Measurements from ENCODE around the gene SLC66A2.
"Not testable (repeated sequence)": the region's sequence is repeated elsewhere in the genome, so short reads cannot be mapped to it uniquely, and the experiment has no call there.

The SLC66A2 gene

DNA sequence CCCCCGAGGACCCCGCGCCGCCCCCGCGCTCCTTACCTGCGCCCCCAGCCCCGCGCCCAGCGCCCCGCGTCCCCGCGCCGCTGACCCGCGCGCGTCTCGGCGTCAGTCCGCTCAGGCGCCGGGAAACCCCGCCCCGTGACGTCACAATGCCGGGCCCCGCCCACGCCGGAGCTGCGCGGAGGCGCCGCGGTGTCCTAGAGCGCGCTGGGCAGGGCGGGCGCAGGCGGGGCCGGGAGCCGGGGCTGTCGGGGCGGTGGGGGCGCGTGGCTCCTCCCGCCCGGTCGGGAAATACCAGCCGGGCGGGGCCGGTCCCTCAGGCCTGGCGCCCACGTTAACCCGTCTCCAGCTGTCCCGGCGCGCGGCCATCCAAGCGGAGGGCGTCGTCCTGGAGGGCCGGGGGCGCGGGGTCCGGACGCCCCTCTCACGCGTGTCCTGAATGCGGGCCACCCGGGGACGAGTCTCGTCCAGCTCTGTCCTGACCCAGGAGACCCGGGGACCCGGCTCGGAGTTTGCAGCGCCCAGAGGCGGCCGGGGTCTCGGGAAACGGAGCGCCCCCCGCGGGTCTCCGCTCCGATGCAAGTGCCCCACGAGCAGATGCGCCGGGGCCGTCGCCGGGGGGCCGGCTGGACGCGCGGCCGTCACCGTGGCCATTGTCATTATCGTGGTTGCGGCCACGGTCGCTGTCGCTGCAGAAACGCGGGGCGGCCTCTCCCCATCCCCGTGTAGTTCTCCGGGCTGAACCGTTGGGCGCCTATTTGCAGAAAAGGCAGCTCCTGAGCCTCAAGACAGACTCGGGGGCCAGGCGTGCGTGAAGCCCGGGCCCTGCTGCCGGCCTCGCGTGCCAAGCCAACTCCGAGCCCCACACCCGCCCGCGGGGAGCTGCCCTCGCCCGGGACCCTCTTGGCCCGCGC, at the start of gene SLC66A2:
TSS of gene SLC66A2 (minus strand) at position 109 of the 911 bp plus-strand sequence. CDS start 727 bp downstream, outside the sequence.
- peak within 1 kb of the TSS; percentile 52 to 99 (median 94) for H3K27ac ChIP-seq
- H3K4me3 ChIP-seq, result peak within 1 kb of the TSS; percentile 70 to 98 (median 92)

DNA sequence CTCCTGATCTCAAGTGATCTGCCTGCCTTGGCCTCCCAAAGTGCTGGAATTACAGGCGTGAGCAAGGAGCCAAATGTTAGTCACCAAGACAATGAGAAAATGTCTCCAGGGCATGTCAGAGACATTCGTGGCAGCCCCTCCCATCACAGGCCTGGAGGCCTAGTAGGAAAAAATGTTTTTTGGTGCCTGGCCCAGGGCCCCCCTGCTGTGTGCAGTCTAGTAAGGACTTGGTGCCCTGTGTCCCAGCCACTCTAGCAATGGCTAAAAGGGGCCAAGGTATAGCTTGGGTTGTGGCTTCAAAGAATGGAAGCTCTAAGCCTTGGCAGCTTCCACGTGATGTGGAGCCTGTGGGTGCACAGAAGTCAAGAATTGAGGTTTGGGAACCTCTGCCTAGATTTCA, 49.4 kb upstream of the SLC66A2 start:
- Histone ChIP-seq H3K4me3 (no peak overlapping the region), H3K27ac (no peak overlapping the region)

DNA sequence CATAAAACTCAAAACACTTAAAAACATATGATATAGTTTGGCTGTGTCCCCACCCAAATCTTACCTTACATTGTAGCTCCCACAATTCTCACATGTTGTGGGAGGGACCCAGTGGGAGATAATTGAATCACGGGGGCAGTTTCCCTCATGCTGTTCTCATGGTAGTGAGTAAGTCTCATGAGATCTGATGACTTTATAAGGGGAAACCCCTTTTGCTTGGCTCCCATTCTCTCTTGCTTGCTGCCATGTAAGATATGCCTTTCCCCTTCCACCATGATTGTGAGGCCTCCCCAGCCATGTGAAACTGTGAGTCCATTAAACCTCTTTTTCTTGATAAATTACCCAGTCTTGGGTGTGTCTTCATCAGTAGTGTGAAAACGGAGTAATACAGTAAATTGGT, 48.2 kb upstream of the SLC66A2 start:
- not testable (repeated sequence) for H3K27ac ChIP-seq, H3K4me3 ChIP-seq

DNA sequence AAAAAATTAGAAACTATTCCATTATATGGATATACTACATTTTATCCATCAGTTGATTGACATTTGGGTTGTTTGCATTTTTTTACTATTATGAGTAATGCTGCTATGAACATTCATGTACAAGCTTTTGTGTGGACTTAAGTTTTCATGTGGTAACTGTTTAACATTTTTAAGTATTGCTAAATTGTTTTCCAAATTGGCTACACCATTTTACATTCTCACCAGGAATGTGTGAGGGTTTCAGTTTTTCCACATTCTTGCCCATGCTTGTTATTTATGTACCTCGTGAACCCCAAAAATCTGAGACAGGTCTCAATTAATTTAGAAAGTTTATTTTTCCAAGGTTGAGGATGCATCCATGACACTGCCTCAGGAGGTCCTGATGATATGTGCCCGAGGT, 40.0 kb upstream of the SLC66A2 start:
- Histone ChIP-seq H3K4me3 (no peak overlapping the region), H3K27ac (no peak overlapping the region)

DNA sequence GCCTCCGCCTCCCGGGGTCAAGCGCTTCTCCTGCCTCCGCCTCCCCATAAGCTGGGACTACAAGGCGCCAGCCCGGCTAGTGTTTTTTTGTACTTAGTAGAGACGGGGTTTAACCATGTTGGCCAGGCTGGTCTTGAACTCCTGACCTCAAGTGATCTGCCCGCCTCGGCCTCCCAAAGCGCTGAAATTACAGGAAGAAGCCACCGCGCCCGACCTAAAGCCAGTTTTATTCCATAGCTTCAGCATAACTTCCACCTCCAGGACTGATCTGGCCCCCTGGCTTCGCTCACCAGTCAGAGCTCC, 37.7 kb upstream of the SLC66A2 start:
- H3K4me3 ChIP-seq, result peak overlapping the region; percentile 59 to 99 (median 93)

DNA sequence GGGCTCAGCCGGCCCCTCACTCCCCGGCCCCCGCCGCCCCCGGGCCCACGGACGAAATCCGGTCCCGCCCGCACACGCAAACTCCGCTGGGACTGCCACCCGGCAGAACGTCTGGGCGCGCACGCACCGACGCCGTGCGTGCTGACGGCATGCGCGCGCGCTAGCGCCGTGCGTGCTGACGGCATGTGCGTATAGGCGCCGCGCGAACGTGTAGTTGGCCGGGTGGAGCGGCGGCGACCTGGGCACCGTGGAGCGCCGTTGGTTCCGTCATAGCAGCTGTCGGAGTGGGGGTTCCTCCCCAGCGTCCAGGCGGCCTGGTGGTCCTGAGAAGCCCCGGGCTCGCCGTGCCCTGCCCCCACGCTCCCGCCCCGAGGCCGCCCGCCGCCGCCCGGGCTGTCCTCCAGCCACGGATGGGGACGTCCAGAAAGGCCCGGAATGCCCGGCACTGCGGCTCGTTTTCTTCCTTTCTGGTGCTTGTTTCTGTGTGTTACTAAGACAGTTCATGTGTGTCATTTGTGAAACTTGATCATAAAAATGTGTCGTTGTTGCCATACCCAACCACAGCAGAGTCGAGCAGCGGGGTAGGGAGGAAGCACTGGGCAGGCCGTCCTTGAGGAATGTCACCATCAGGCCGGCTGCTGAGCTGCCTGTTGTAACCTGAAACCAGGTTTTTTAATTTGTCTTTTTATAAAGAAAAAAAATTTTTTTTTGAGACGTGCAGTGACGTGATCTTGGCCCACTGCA, 37.2 kb upstream of the SLC66A2 start, which contains the start of gene TXNL4A:
TSS of gene TXNL4A (minus strand) at position 113 of the 744 bp plus-strand sequence. CDS start 171 bp downstream, outside the sequence.
- H3K27ac ChIP-seq, result peak within 1 kb of the TSS; percentile 77 to 99 (median 93)
- H3K4me3 ChIP-seq, result peak within 1 kb of the TSS; percentile 59 to 99 (median 93)

More for the DNA sequence above, 37.7 kb upstream of the SLC66A2 start:
- H3K27ac ChIP-seq, result peak overlapping the region in 20 of 21 experiments; percentile 77 to 99 (median 93)

DNA sequence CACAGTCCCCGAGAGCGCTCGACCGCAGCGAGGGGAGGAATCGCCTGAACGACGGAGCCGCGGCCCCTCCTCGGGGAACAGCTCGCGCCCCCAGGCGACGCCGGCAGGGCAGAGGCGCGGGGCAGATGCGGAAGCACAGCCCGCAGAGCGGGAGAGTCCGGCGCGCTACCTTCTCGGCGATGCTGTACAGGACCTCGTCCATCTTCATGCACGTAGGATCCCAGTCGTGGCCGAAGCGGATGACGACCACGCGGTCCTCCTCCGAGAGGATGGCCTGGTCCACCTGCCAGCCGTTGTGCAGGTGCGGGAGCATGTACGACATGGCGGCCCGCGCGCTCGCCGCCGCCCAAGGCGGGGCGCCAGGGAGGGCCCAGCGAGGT, 36.6 kb upstream of the SLC66A2 start:
- H3K27ac ChIP-seq, result peak overlapping the region; percentile 77 to 99 (median 93)
- peak overlapping the region; percentile 59 to 99 (median 93) for H3K4me3 ChIP-seq

DNA sequence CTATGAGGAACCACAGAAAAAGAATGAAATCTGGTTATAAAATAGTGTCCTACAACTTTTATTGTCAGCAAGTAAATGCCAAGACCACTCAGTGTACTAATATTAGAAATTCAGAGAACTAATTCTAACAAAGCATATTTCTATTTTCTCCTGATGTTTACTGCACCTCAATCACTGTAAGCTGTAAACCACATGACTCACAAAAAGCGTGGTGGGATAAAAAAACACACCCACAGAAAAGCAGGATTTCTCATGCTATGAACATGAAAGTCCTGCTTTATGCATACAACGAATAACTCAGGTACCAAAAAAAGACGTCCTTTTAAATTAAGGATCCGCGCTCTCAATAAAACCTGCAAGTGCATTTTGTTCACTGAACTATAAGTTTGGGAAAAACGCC, 36.1 kb upstream of the SLC66A2 start:
- H3K4me3 ChIP-seq, result peak overlapping the region; percentile 59 to 99 (median 93)
- H3K27ac ChIP-seq, result peak overlapping the region in 20 of 21 experiments; percentile 77 to 99 (median 93)

DNA sequence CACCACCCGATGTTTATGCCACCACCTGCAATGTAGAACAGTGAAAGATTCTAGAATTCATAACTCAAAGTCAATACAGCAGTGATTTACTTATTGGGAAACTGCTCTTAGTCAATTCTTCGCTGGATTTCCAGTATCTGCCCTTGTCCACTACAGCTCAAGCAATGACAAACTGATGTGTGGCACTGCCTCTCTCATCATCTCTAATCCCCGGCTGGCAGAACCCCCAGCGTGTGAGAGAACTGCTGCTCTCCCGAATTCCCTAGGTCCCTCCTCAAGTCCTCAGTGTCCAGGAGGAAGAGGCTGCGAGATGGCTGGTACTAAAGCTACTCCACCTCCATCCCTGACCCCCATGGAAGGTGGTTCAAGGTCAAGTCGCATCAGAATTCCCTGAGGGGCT, 35.3 kb upstream of the SLC66A2 start:
- peak overlapping the region in 2 of 7 experiments; percentile 94 to 99 for H3K4me3 ChIP-seq
- peak overlapping the region in 7 of 21 experiments; percentile 19 to 96 (median 31) for H3K27ac ChIP-seq

DNA sequence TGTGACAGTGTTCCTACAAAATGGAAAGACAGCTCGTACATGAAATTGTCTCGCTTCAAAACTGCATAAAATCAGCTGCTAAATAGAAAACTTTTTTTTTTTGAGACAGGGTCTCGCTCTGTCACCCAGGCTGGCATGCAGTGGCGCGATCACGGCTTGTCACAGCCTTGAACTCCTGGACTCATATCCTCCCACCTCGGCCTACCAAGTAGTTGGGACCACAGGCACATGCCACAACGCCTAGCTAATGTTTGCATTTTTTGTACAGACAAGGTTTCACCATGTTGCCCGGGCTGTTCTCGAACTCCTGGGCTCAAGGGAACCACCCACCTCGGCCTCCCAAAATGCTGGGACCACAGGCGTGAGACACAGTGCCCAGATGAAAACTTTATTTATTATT, 33.7 kb upstream of the SLC66A2 start:
- no peak overlapping the region for H3K27ac ChIP-seq
- H3K4me3 ChIP-seq, result no peak overlapping the region

DNA sequence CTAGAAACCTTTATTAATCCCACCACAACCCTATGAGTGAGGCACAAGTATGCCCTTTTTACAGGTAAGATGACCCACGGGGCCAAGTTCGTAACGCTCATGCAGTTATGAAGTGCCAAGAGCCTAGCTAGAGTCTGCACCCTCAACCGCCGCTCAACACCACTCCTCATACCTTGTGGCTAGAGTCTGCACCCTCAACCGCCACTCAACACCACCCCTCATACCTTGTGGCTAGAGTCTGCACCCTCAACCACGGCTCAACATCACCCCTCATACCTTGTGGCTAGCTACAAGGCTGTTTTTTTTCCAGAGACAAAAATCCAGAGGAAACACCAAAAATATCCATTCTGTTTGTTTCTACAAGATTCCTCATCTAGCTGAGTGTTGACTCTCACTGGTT, 32.3 kb upstream of the SLC66A2 start:
- H3K4me3 ChIP-seq, result no peak overlapping the region

DNA sequence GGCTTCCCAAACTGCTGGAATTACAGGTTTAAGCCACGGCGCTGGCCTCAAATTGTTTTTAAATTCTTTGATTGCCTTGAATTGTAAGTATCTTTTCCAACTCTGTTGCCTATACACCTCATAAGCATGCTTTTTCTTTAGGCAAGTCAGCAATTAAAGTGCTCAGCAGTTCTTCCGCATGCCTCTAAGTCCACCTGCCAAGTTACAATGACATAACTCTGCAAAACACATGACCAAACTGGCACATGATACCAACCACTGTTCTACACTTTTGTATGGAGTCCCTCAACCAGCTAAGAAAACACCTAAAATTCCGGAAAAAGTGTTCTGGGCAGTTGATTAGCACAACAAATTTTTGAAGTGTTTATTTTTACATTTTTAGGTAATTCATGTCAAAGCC, 31.8 kb upstream of the SLC66A2 start:
- Histone ChIP-seq H3K4me3 (no peak overlapping the region), H3K27ac (no peak overlapping the region)

More for the DNA sequence above, 32.3 kb upstream of the SLC66A2 start:
- no peak overlapping the region for H3K27ac ChIP-seq

DNA sequence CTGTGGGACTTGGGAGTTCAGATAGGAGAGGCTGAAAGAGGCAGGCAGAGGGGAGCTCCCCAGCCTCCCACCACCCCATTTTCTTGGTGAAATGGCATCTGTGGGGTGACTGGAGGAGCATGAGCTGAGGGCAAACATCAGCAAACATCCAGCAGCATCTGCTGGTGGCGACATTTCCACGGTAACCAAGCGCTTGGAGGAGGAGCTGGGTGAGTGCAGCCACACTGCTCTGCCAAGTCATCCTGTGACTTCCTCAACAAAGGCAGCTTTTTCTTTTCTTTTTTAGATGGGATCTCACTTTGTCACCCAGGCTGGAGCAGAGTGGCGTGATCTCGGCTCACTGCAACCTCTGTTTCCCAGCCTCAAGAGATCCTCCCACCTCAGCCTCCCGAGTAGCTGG, 31.3 kb upstream of the SLC66A2 start:
- Histone ChIP-seq H3K4me3 (no peak overlapping the region), H3K27ac (peak overlapping the region in 2 of 21 experiments; percentile 27 to 64)

DNA sequence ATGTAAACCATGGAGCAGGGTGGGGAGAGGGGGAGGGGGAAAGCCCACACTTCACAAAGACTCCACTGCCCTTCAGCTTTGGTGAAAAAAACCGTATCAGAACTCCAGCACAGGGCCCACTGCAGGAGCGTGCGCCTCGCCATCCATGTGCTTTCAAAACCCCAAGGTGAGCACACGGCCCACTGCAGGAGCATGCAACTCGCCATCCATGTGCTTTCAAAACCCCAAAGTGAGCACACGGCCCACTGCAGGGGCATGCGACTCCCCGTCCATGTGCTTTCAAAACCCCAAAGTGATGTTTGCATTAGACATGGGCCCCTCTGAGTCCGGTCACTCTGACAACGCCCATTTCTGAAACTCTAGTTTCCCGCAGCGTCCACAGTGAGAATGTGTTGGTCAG, 29.1 kb upstream of the SLC66A2 start:
- Histone ChIP-seq H3K27ac (no peak overlapping the region), H3K4me3 (no peak overlapping the region)

DNA sequence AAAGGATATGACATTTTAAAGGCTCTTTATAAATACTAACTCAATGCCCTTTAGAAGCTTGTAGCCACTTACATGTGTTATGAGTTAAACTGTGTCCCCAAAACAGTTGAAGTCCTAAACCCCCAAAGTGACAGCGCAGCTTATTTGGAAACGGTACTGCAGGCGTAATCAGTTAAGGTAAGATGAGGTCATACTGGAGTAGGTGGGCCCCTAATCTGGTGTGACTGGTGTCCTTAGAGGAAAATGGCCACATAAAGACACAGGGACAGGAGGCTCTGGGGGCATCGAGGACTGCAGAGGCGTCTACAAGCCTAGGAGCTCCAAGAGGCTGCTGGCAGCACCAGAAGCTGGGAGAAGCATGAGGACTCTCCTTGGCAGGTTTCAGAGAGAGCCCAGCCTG, 28.4 kb upstream of the SLC66A2 start:
- Histone ChIP-seq H3K4me3 (no peak overlapping the region), H3K27ac (no peak overlapping the region)

DNA sequence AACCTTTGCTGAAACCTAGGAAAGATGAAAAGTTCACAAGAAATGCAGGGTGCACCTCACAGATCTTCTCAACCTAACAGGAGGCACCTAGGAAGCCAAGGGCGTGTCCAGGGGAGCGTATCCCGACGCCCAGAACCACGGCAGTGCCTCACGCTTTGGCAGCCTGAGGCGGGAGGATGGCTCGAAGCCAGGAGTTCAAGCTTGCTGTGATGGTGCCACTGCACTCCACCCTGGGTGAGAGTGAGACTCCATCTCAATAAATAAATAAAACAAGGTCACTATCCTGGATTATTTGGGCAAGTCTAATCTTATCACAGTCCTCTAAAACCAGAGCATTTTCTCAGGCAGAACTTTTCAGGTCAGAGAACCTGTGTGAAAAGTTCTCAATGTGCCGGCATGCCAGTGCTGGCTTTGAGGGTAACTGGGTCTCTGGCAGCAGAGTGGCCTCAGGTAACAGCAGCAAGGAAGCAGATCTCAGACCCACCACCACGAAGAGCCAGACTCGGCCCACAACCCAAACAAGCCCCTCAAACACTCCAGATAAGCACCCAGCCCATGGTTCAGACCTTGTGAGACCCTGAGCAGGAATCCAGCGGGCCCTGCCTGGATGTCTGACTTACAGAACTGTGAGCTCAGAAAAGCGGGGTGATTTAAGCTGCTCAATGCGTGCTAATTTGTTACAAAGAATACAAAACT, 24.7 kb upstream of the SLC66A2 start:
- Histone ChIP-seq H3K4me3 (no peak overlapping the region), H3K27ac (no peak overlapping the region)

DNA sequence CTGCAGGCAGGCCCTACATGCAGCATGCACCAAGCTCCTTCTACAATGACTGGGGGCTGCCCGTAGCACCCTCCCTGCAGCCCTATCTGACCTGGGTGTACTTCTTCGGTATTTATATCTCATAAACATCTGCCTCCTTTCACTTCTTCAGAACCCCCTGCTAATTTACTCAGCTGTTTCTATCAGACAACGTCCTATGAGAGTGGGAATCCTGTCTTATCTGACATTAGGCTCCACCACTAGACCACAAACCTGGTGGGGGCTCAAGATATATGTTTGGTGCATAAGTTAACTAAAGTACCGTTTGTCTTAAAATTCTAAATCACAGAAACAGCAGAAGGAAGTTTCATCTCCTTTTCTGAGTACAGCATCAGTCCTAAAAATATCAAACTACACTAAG, 23.6 kb upstream of the SLC66A2 start:
- Histone ChIP-seq H3K27ac (no peak overlapping the region), H3K4me3 (no peak overlapping the region)

DNA sequence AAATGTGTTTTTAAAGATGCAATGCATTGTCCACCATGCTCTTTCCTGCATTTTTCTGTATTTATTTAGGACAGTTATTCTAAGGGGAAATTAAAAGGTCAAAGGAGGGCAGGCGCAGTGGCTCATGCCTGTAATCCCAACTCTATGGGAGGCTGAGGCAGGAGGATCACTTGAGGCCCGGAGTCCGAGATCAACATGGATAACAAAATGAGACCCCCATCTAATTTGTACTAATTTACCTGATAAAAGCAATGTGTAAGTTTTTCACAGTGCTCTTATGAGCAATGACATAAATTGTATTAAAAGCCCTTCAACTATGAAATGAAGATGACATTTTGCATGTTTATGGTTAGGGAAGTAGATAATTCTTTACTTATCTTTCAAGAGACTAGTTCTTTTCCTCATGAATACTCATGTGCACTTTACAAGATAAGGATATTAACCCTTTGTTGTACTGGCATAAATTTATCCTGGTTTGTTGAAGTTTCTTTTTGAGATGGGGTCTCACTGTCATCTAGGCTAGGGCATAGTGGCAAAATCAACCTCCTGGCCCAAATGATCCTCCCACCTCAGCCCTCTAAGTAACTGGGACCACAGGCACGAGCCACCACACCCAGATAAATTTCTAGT, 22.7 kb upstream of the SLC66A2 start:
- no peak overlapping the region for H3K27ac ChIP-seq
- no peak overlapping the region for H3K4me3 ChIP-seq

DNA sequence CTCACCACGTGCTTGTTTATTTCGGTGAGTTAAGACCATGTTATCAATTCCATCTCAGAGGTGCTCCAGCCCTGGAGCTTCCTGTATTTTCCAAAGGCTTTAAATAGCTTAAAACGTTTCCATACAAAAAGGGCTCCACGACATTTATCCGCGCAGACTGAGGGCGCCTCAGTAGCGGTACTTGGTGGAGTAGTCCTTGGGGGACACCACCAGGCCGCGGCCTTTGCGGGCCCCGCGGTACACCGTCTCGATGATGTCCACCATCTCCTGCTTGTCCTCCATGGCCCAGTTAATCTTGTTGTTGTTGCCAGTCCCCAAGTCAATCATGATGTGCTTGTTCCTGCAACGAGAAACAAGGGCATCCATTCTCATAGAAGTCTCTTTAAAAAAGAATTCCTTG, 22.1 kb upstream of the SLC66A2 start:
- Histone ChIP-seq H3K27ac (no peak overlapping the region), H3K4me3 (no peak overlapping the region)

DNA sequence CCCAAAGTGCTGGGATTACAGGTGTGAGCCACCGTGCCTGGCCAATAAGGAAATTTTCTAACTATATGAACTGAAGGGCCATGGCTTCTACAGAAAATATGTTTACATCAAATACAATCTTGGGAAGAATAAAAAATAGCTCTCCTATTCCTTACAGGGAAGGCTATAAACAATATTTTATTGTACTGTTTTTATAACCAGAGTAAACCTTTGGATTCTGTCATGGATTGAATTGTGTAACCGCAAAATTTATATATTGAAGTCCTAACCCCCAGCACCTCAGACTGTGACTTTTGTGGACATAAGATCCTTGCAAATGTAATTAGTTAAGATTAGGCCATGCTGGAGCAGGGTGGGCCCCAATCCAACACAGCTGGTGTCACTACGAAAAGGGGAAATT, 21.3 kb upstream of the SLC66A2 start:
- H3K4me3 ChIP-seq, result no peak overlapping the region

More for the DNA sequence above, 21.3 kb upstream of the SLC66A2 start:
- H3K27ac ChIP-seq, result no peak overlapping the region
